SK-N-SH (cell line): ENCODE measurements around the gene PANK4. TPM values are rescaled to one million over a fixed set of nuclear protein-coding genes. Genes with fewer than 3 reads are reported as not detected.

Experiments
- CTCF ChIA-PET: fragments of 300-600, 350-600 bp; formaldehyde crosslinking; extraction: SDS; loops from one replicate; lab custom pipeline; 2021; lab: Yijun Ruan, JAX
- POLR2A ChIA-PET: fragments of 350-600 bp; sonication (Branson Sonifier 250); formaldehyde crosslinking; extraction: SDS; loops from one replicate; lab custom pipeline; 2020; ENCODE audit warnings: antibody characterized with exemption, inconsistent platforms; lab: Yijun Ruan, JAX
- DNase-seq: peaks from one replicate; pipeline ENCODE4 v3.0.0; 2012
- H2AFZ ChIP-seq: fragments of 200-600 bp; sonication (generic); 2 replicates; pipeline ENCODE4 v1.8.1; 2016; ENCODE audit warnings: antibody characterized with exemption, mild to moderate bottlenecking, low read depth
- H3F3A ChIP-seq: fragments of 200-600 bp; sonication (generic); replicated peaks from 2 replicates; pipeline ENCODE3; 2016; ENCODE audit warnings: antibody characterized with exemption, mild to moderate bottlenecking; ENCODE audit not compliant: insufficient read depth
- H3K27ac ChIP-seq, 2 experiments: fragments of 200-500 bp in 1 of 2; fragments of 200-600 bp in 1 of 2; sonication (Bioruptor generic) in 1 of 2; sonication (generic), shearing (Covaris generic) in 1 of 2; 2 replicates each; pipeline versions ENCODE4 v1.5.1 to v1.6.1; 2014 to 2016; ENCODE audit warnings: low read depth in 2 of 2, inconsistent platforms in 1 of 2, low read length in 1 of 2, mild to moderate bottlenecking in 1 of 2, mixed read lengths in 1 of 2
- H3K27me3 ChIP-seq: fragments of 200-600 bp; sonication (generic), shearing (Covaris generic); 2 replicates; pipeline ENCODE4 v1.6.1; 2016; ENCODE audit warnings: mixed run types; ENCODE audit not compliant: insufficient read depth
- H3K36me3 ChIP-seq, 2 experiments: fragments of 200-500 bp in 1 of 2; fragments of 200-600 bp in 1 of 2; sonication (Bioruptor generic) in 1 of 2; sonication (generic) in 1 of 2; replicated peaks in 1 of 2; 2 replicates each; pipeline versions ENCODE3 to v1.5.1; 2014 to 2016; ENCODE audit warnings: low read length in 1 of 2, mild to moderate bottlenecking in 1 of 2; ENCODE audit not compliant: insufficient read depth in 2 of 2, control insufficient read depth in 1 of 2
- H3K4me1 ChIP-seq, 2 experiments: fragments of 200-500 bp in 1 of 2; fragments of 200-600 bp in 1 of 2; sonication (Bioruptor generic) in 1 of 2; sonication (generic), shearing (Covaris generic) in 1 of 2; 2 replicates each; pipeline versions ENCODE4 v1.5.1 to v1.6.1; 2014 to 2016; ENCODE audit warnings: low read depth in 1 of 2, low read length in 1 of 2, mixed run types in 1 of 2; ENCODE audit not compliant: insufficient read depth in 2 of 2, control insufficient read depth in 1 of 2
- H3K4me2 ChIP-seq: fragments of 200-600 bp; sonication (generic), shearing (Covaris generic); 2 replicates; pipeline ENCODE4 v1.6.1; 2017; ENCODE audit warnings: mixed run types
- H3K4me3 ChIP-seq, 2 experiments: fragments of 200-500 bp in 1 of 2; fragments of 200-600 bp in 1 of 2; sonication (Bioruptor generic) in 1 of 2; sonication (generic), shearing (Covaris generic) in 1 of 2; 2 replicates each; pipeline versions ENCODE4 v1.5.1 to v1.8.1; 2014 to 2016; ENCODE audit warnings: low read depth in 2 of 2, inconsistent platforms in 1 of 2, low read length in 1 of 2, mild to moderate bottlenecking in 1 of 2, mixed read lengths in 1 of 2, moderate library complexity in 1 of 2
- H3K79me2 ChIP-seq: fragments of 200-600 bp; sonication (generic); 2 replicates; pipeline ENCODE4 v1.8.1; 2017; ENCODE audit warnings: mild to moderate bottlenecking; ENCODE audit not compliant: insufficient read depth
- H3K9ac ChIP-seq: fragments of 200-600 bp; sonication (generic); 2 replicates; pipeline ENCODE4 v1.6.1; 2017; ENCODE audit warnings: mixed run types
- H3K9me2 ChIP-seq: fragments of 200-600 bp; sonication (generic); 2 replicates; pipeline ENCODE4 v1.6.1; 2017; ENCODE audit warnings: mixed run types
- H3K9me3 ChIP-seq: fragments of 200-600 bp; sonication (generic); 2 replicates; pipeline ENCODE4 v1.6.1; 2017; ENCODE audit warnings: mixed run types, mild to moderate bottlenecking, moderate library complexity
- H4K20me1 ChIP-seq: fragments of 200-600 bp; sonication (generic); 2 replicates; pipeline ENCODE4 v1.6.1; 2017; ENCODE audit warnings: mild to moderate bottlenecking, mixed run types; ENCODE audit not compliant: insufficient read depth
- CHD2 ChIP-seq: fragments of 150-350 bp; IDR thresholded peaks from 2 replicates; pipeline ENCODE4 v1.6.1; 2018; ENCODE audit warnings: low read length; ENCODE audit not compliant: partially characterized antibody
- ELF1 ChIP-seq: IDR thresholded peaks from 2 replicates; pipeline ENCODE4 v1.4.0; 2012
- FOXJ3 ChIP-seq: sonication (generic); formaldehyde crosslinking; IDR thresholded peaks from 2 replicates; pipeline ENCODE4 v1.5.1; 2020; ENCODE audit warnings: mild to moderate bottlenecking, missing genetic modification reagents
- FOXM1 ChIP-seq: IDR thresholded peaks from 2 replicates; pipeline ENCODE4 v1.4.0; 2012; ENCODE audit warnings: low read depth, mild to moderate bottlenecking
- GABPA ChIP-seq: IDR thresholded peaks from 2 replicates; pipeline ENCODE4 v1.4.0; 2012; ENCODE audit warnings: low read depth, mild to moderate bottlenecking
- JUND ChIP-seq: IDR thresholded peaks from 2 replicates; pipeline ENCODE4 v1.4.0; 2012
- MEF2A ChIP-seq: IDR thresholded peaks from 2 replicates; pipeline ENCODE4 v1.4.0; 2012; ENCODE audit warnings: low read depth, borderline replicate concordance
- NFIC ChIP-seq: IDR thresholded peaks from 2 replicates; pipeline ENCODE4 v1.4.0; 2012; ENCODE audit warnings: borderline replicate concordance
- POLR2AphosphoS5 ChIP-seq: IDR thresholded peaks from 2 replicates; pipeline ENCODE4 v1.6.1; 2012; ENCODE audit warnings: low read depth, low read length
- RAD21 ChIP-seq: IDR thresholded peaks from 2 replicates; pipeline ENCODE4 v1.6.1; 2012; ENCODE audit warnings: mild to moderate bottlenecking, low read length
- RCOR1 ChIP-seq: fragments of 150-350 bp; IDR thresholded peaks from 2 replicates; pipeline ENCODE4 v1.6.1; 2017; ENCODE audit warnings: antibody characterized with exemption, low read length
- TAF1 ChIP-seq: IDR thresholded peaks from 2 replicates; pipeline ENCODE4 v1.6.1; 2012; ENCODE audit warnings: low read depth, mild to moderate bottlenecking, low read length, moderate library complexity, borderline replicate concordance
- TEAD4 ChIP-seq: IDR thresholded peaks from 2 replicates; pipeline ENCODE4 v1.4.0; 2012; ENCODE audit warnings: mild to moderate bottlenecking, borderline replicate concordance; ENCODE audit not compliant: insufficient read depth
- WGBS: methylation state at CpG from one replicate; pipeline ENCODE4 v1.1.6; 2017; ENCODE audit warnings: low lambda C conversion rate; 5-methylcytosine and 5-hydroxymethylcytosine counted together
- polyA plus RNA-seq, 3 experiments: library from polyadenylated mRNA; depleted of rRNA; stranded (reverse); fragments of >200 nt; gene quantifications; 2 replicates each; pipeline ENCODE4 v1.2.3, GENCODE V29; 2012
- TF ChIP-seq, protein P1 (sequence below): fragments of 150-350 bp; IDR thresholded peaks from 2 replicates; pipeline ENCODE4 v1.6.1; 2017; ENCODE audit warnings: antibody characterized with exemption, low read length, low read depth, borderline replicate concordance
- TF ChIP-seq, protein P2 (sequence below): fragments of 200-600 bp; sonication (generic); IDR thresholded peaks from 2 replicates; pipeline ENCODE4 v1.6.1; 2017; ENCODE audit warnings: antibody characterized with exemption, mild to moderate bottlenecking, moderate library complexity
- TF ChIP-seq, protein P3 (sequence below): IDR thresholded peaks from 2 replicates; pipeline ENCODE4 v1.4.0; 2012; ENCODE audit warnings: low read depth, borderline replicate concordance
- TF ChIP-seq, protein P4 (sequence below): fragments of 150-350 bp; IDR thresholded peaks from 2 replicates; pipeline ENCODE4 v1.6.1; 2016; ENCODE audit warnings: mild to moderate bottlenecking, low read depth, low read length
- TF ChIP-seq, protein P5 (sequence below): IDR thresholded peaks from 2 replicates; pipeline ENCODE4 v1.4.0; 2012; ENCODE audit warnings: low read depth
- TF ChIP-seq, protein P6 (sequence below): IDR thresholded peaks from 2 replicates; pipeline ENCODE4 v1.6.1; 2012; ENCODE audit warnings: mild to moderate bottlenecking, low read depth, low read length, moderate library complexity

The PANK4 gene
- polyA plus RNA-seq, 1 of the 3 experiments (the other 2 are of a cell fraction) = 16.6 TPM

DNA sequence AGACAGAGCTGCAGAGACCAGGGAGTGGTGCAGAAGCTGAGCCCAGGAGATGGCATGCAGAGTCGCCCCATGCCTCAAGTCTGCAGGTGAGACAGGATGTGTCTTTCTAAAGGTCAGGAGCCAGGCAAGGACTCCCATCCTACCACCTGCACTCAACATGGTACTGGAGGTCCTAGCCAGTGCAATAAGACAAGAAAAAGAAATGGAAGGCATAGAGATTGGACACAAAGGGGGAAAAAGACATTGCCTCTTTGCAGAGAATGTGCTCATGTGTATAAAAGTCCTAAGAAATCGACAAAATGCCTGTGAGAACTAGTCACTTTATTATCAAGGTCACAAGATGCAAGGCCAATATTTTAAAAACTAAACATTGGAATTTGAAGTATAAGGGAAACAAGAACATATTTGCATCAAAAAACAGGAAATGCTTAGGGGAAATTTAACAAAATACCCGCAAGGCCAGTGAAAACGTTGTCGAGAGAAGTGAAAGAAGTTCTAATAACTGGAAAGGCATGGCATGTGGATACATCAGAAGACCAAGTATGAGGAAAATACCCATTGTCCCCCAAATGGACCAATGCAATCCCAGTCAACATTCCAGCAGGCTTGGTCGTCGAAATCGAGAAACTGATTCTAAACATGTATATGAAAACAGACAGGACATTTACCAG lies 47.0 kb upstream of the PANK4 start:
- Histone ChIP-seq H3K27me3 (no peaks in the 10 kb centered on the region), H3K4me1 (no peaks in the 10 kb centered on the region; a peak in 1 of 4 replicates), H3F3A (no peaks in the 10 kb centered on the region), H3K27ac (no peak overlapping the region), H3K36me3 (no peaks in the 10 kb centered on the region), H3K9me3 (no peaks in the 10 kb centered on the region), H4K20me1 (no peaks in the 10 kb centered on the region), H3K9ac (no peak overlapping the region), H3K4me2 (no peak overlapping the region), H3K4me3 (no peak overlapping the region), H2AFZ (no peak overlapping the region), H3K79me2 (no peaks in the 10 kb centered on the region)
- CTCF ChIA-PET = no interaction called here
- POLR2A ChIA-PET = no interaction called here
- 24% methylated on average over 8 of the region's 8 CpGs for WGBS
- no peak for TF ChIP-seq MEF2A
- no peak for TF ChIP-seq CHD2
- no peak for TF ChIP-seq TAF1
- TF ChIP-seq, protein P1, sequence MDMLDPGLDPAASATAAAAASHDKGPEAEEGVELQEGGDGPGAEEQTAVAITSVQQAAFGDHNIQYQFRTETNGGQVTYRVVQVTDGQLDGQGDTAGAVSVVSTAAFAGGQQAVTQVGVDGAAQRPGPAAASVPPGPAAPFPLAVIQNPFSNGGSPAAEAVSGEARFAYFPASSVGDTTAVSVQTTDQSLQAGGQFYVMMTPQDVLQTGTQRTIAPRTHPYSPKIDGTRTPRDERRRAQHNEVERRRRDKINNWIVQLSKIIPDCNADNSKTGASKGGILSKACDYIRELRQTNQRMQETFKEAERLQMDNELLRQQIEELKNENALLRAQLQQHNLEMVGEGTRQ = no peak
- no peak for TF ChIP-seq POLR2AphosphoS5
- no peak for TF ChIP-seq RCOR1
- TF ChIP-seq, protein P2, sequence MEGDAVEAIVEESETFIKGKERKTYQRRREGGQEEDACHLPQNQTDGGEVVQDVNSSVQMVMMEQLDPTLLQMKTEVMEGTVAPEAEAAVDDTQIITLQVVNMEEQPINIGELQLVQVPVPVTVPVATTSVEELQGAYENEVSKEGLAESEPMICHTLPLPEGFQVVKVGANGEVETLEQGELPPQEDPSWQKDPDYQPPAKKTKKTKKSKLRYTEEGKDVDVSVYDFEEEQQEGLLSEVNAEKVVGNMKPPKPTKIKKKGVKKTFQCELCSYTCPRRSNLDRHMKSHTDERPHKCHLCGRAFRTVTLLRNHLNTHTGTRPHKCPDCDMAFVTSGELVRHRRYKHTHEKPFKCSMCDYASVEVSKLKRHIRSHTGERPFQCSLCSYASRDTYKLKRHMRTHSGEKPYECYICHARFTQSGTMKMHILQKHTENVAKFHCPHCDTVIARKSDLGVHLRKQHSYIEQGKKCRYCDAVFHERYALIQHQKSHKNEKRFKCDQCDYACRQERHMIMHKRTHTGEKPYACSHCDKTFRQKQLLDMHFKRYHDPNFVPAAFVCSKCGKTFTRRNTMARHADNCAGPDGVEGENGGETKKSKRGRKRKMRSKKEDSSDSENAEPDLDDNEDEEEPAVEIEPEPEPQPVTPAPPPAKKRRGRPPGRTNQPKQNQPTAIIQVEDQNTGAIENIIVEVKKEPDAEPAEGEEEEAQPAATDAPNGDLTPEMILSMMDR = no peak
- TF ChIP-seq, protein P3, sequence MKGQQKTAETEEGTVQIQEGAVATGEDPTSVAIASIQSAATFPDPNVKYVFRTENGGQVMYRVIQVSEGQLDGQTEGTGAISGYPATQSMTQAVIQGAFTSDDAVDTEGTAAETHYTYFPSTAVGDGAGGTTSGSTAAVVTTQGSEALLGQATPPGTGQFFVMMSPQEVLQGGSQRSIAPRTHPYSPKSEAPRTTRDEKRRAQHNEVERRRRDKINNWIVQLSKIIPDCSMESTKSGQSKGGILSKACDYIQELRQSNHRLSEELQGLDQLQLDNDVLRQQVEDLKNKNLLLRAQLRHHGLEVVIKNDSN = no peak
- TF ChIP-seq, all 33 proteins: peak for 0
- DNase-seq = no peak
- no peaks in the 10 kb centered on the region for H3K9me2 ChIP-seq

DNA sequence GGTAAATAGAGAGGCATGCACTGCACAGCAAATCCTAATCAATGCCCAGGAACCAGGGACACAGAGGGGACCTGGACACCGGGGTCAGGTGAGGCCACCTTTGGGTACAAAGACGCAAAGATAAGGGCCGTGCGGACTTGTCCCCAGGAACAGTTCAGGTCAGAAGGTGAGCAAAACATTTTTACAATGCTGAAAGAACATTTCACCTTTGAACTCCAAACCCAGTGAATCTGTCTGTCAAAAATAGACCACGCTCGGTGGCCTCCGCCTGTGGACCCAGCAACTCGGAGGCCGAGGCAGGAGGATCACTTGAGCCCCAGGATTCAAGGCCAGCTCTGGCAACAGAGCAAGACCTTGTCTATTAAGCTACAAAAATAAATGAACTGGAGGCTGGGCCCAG lies 45.0 kb upstream of the PANK4 start:
- CTCF ChIA-PET = interaction anchor here (0.9 to 1.3 kb wide), 2 partner anchors 23 to 215 kb away, joined by 3 to 4 read pairs; no protein-coding TSS in a partner anchor
- TF ChIP-seq ELF1 = no peak
- no peak for TF ChIP-seq FOXM1
- TF ChIP-seq, protein P4, sequence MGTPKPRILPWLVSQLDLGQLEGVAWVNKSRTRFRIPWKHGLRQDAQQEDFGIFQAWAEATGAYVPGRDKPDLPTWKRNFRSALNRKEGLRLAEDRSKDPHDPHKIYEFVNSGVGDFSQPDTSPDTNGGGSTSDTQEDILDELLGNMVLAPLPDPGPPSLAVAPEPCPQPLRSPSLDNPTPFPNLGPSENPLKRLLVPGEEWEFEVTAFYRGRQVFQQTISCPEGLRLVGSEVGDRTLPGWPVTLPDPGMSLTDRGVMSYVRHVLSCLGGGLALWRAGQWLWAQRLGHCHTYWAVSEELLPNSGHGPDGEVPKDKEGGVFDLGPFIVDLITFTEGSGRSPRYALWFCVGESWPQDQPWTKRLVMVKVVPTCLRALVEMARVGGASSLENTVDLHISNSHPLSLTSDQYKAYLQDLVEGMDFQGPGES = no peak
- TF ChIP-seq, protein P5, sequence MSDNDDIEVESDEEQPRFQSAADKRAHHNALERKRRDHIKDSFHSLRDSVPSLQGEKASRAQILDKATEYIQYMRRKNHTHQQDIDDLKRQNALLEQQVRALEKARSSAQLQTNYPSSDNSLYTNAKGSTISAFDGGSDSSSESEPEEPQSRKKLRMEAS = no peak
- TF ChIP-seq GABPA = no peak
- TF ChIP-seq FOXJ3 (CRISPR knock-in tag) = no peak
- TF ChIP-seq POLR2AphosphoS5 = no peak
- TF ChIP-seq, protein P6, sequence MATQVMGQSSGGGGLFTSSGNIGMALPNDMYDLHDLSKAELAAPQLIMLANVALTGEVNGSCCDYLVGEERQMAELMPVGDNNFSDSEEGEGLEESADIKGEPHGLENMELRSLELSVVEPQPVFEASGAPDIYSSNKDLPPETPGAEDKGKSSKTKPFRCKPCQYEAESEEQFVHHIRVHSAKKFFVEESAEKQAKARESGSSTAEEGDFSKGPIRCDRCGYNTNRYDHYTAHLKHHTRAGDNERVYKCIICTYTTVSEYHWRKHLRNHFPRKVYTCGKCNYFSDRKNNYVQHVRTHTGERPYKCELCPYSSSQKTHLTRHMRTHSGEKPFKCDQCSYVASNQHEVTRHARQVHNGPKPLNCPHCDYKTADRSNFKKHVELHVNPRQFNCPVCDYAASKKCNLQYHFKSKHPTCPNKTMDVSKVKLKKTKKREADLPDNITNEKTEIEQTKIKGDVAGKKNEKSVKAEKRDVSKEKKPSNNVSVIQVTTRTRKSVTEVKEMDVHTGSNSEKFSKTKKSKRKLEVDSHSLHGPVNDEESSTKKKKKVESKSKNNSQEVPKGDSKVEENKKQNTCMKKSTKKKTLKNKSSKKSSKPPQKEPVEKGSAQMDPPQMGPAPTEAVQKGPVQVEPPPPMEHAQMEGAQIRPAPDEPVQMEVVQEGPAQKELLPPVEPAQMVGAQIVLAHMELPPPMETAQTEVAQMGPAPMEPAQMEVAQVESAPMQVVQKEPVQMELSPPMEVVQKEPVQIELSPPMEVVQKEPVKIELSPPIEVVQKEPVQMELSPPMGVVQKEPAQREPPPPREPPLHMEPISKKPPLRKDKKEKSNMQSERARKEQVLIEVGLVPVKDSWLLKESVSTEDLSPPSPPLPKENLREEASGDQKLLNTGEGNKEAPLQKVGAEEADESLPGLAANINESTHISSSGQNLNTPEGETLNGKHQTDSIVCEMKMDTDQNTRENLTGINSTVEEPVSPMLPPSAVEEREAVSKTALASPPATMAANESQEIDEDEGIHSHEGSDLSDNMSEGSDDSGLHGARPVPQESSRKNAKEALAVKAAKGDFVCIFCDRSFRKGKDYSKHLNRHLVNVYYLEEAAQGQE = no peak
- TF ChIP-seq NFIC = no peak
- TF ChIP-seq JUND = no peak
- TF ChIP-seq RAD21 = no peak
- TF ChIP-seq TEAD4 = no peak

More for the DNA sequence above, 45.0 kb upstream of the PANK4 start:
- no peak overlapping the region for H3K4me2 ChIP-seq
- POLR2A ChIA-PET = no interaction called here
- no peaks in the 10 kb centered on the region for H3K79me2 ChIP-seq
- H3K9me3 ChIP-seq = no peaks in the 10 kb centered on the region
- H3K27me3 ChIP-seq = no peaks in the 10 kb centered on the region
- H3K4me1 ChIP-seq = no peaks in the 10 kb centered on the region
- WGBS = 85% methylated on average over 9 of the region's 9 CpGs
- no peak overlapping the region for H3K4me3 ChIP-seq
- no peaks in the 10 kb centered on the region for H3K36me3 ChIP-seq
- no peak for DNase-seq
- no peak overlapping the region for H3K9ac ChIP-seq
- H3K27ac ChIP-seq = no peak overlapping the region
- no peak overlapping the region for H2AFZ ChIP-seq
- no peaks in the 10 kb centered on the region for H3F3A ChIP-seq
- no peaks in the 10 kb centered on the region for H3K9me2 ChIP-seq
- H4K20me1 ChIP-seq = no peaks in the 10 kb centered on the region
